Nephron (organoid): Measurements from ENCODE around the gene GALNT9.

ENCODE experiments used
- H3K27ac Mint-ChIP-seq, 3 experiments: 2 replicates each; pipeline ENCODE4 v1.8.0; 2020; ENCODE audit warnings: mixed read lengths in 3 of 3, mild to moderate bottlenecking in 2 of 3, moderate library complexity in 1 of 3
- H3K27me3 Mint-ChIP-seq: 2 replicates; pipeline ENCODE4 v1.8.0; 2021; ENCODE audit warnings: low read depth, mild to moderate bottlenecking, moderate library complexity, mixed read lengths
- H3K36me3 Mint-ChIP-seq: 2 replicates; pipeline ENCODE4 v1.8.0; 2020; ENCODE audit warnings: low read depth, mixed read lengths
- H3K4me1 Mint-ChIP-seq: 2 replicates; pipeline ENCODE4 v1.8.0; 2020; ENCODE audit warnings: mixed read lengths
- H3K4me3 Mint-ChIP-seq, 3 experiments: 2 replicates each; pipeline ENCODE4 v1.8.0; 2020; ENCODE audit warnings: mild to moderate bottlenecking in 3 of 3, mixed read lengths in 3 of 3, moderate library complexity in 2 of 3
- H3K9me3 Mint-ChIP-seq: 2 replicates; pipeline ENCODE4 v1.8.0; 2020; ENCODE audit warnings: mixed read lengths
- TF ChIP-seq, protein P1 (sequence below), 3 experiments: fragments of 200-600 bp; sonication (generic); IDR thresholded peaks; one replicate each; pipeline ENCODE4 v1.5.0; 2021; ENCODE audit warnings: antibody characterized with exemption in 3 of 3; ENCODE audit not compliant: unreplicated experiment in 3 of 3

Gene GALNT9

DNA sequence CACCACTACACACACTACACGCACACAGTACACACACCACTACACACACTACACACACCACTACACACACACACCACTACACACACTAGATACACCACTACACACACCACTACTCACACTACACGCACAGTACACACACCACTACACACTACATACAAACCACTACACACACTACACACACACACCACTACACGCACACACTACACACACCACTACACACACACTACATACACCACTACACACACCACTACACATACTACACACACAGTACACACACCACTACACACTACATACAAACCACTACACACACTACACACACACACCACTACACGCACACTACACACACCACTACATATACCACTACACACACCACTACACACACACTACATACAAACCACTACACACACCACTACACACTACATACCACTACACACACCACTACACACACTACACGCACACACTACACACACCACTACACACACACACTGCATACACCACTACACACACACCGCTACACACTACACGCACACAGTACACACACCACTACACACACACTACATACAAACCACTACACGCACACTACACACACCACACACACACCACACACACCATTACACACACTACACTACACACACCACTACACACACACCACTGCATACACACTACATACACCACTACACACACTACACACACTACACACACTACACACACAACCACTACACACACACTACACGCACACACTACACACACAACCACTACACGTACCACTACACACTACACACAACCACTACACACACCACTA, 173.4 kb downstream of the GALNT9 start:
- Mint-ChIP-seq H3K4me3 (no peak overlapping the region), H3K36me3 (no peaks in the 10 kb centered on the region), H3K27me3 (no peaks in the 10 kb centered on the region), H3K9me3 (no peaks in the 10 kb centered on the region), H3K4me1 (no peaks in the 10 kb centered on the region), H3K27ac (no peak overlapping the region)
- TF ChIP-seq, protein P1, sequence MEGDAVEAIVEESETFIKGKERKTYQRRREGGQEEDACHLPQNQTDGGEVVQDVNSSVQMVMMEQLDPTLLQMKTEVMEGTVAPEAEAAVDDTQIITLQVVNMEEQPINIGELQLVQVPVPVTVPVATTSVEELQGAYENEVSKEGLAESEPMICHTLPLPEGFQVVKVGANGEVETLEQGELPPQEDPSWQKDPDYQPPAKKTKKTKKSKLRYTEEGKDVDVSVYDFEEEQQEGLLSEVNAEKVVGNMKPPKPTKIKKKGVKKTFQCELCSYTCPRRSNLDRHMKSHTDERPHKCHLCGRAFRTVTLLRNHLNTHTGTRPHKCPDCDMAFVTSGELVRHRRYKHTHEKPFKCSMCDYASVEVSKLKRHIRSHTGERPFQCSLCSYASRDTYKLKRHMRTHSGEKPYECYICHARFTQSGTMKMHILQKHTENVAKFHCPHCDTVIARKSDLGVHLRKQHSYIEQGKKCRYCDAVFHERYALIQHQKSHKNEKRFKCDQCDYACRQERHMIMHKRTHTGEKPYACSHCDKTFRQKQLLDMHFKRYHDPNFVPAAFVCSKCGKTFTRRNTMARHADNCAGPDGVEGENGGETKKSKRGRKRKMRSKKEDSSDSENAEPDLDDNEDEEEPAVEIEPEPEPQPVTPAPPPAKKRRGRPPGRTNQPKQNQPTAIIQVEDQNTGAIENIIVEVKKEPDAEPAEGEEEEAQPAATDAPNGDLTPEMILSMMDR (IDR thresholded peaks at IDR 0.05; ENCODE audit: unreplicated experiment in 3 of 3): no peak

DNA sequence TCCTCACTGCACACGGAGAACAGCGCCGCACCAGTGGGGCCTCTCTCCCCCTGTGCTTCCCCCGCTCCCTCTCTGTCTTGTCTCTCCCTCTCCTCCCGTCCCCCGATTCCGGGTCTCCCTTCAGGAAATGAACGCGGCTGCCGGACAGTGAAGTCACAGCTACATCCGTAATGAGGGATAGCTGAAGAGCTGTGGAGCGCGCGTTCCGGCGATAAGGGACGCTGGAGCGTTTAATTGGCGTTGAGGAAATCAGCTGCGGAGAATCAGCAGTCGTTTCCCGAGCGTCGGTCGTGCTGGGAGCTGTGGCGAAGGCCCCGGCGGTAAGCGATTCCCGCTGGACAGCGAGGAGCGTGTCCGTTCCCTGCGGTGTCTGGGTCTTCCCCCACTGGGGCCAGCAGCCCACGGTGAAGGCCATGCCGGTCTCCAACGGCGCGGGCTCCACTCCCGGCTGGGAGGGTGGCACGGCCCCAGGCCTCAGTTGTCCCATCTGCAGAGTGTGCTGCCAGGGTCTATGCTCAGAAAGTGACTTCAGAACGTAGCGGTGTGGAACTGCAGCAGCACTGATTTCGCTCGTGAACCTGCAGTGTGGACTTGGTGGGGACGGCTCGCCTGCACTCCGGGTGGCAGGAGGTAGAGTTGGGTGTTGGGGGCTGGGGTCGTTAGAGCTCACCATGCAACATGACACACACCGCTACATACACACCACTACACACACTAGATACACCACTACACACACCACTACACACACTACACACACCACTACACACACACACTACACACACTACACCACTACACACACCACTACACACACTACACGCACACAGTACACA, 174.2 kb downstream of the GALNT9 start:
- no peaks in the 10 kb centered on the region for H3K4me1 Mint-ChIP-seq
- H3K27me3 Mint-ChIP-seq: no peaks in the 10 kb centered on the region
- no peak overlapping the region for H3K27ac Mint-ChIP-seq
- H3K36me3 Mint-ChIP-seq: no peaks in the 10 kb centered on the region
- no peaks in the 10 kb centered on the region for H3K9me3 Mint-ChIP-seq
- no peak overlapping the region for H3K4me3 Mint-ChIP-seq
- TF ChIP-seq, protein P1 (IDR thresholded peaks at IDR 0.05; ENCODE audit: unreplicated experiment in 3 of 3): no peak

DNA sequence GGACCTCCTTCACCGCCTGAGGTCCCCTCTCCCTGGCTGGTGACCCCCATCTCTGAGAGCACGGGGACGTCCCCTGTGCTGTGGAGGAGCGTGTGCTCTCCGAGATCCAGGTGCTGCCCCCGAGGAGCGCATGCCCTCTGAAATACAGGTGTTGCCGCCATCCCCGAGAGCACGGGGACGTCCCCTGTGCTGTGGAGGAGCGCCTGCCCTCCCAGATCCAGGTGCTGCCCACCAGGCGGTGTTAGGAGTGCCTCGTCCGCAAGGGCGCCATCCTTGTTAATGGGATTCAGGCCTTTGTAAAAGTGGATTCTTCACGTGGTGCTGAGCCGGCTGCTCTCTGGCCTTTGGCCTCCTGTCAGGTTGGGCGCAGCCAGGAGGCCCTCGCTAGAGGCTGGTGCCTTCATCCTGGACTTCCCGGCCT, 175.0 kb downstream of the GALNT9 start:
- Mint-ChIP-seq H3K9me3 (no peaks in the 10 kb centered on the region), H3K4me1 (no peaks in the 10 kb centered on the region), H3K27me3 (no peaks in the 10 kb centered on the region), H3K27ac (no peak overlapping the region), H3K4me3 (no peak overlapping the region), H3K36me3 (no peaks in the 10 kb centered on the region)
- TF ChIP-seq, protein P1 (IDR thresholded peaks at IDR 0.05; ENCODE audit: unreplicated experiment in 3 of 3): no peak

DNA sequence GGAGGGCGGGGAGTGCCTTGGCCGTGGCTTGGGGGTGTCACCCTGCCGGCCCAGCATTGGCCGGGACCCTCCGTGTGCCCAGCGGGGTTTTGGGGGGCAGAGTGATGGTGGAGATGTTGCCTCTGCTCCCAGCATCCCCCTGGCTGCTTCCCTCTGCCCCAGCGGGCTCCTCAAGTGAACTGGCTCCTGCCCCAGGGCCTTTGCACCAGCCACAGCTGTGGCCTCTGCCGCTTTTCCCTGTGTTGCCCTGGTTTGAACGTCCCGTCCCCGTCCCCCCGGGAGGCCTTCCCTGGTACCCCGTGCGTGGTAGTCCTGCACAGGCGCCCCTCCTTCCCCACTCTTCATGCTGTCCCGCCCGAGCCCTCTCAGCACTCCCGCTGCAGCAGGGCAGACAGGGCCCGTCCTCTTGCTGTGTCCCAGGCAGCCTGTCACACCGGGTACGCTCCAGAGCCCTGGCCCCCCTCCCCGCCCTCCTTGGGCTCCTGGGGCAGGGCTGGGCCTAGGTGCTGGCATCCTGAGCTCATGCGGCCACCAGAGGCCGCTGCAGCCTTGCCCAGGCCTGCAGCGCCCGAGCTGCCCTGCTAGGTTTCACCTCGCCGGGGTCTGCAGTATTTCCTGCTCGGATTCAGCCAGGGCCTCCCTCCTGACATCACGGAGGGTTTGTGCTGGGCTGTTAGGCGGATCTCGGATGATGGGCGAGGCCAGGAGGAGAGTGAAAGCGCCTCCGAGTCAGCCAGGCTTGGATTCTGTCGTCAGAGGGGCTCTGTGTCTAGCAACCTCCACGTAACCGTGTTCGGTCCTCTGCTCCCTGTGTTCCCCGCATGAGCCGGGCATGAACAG, 175.7 kb downstream of the GALNT9 start:
- Mint-ChIP-seq H3K9me3 (no peaks in the 10 kb centered on the region), H3K27me3 (no peaks in the 10 kb centered on the region), H3K36me3 (no peaks in the 10 kb centered on the region), H3K27ac (no peak overlapping the region), H3K4me1 (no peaks in the 10 kb centered on the region), H3K4me3 (no peak overlapping the region)
- TF ChIP-seq, protein P1 (IDR thresholded peaks at IDR 0.05; ENCODE audit: unreplicated experiment in 3 of 3): peak; percentile 95 to 96 (median 95)

DNA sequence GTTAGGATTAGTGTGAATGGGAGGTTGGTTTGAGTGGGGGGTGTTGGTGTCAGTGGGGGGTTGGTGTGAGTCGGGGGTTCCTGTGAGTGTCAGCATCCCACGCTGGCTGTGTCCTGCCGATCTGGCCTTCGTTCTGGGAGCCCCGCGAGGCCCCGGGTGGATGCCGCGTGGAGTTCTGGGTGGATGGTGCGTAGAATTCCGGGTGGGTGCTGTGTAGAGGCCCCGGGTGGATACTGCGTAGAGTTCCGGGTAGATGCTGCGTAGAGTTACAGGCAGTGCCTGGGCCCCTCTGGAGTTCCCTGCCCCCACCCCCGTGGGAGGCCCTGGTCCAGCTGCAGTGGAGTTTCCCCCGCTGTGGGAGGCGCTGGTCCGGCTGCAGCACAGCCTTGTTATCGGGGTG, 176.4 kb downstream of the GALNT9 start:
- H3K4me1 Mint-ChIP-seq: no peaks in the 10 kb centered on the region
- H3K9me3 Mint-ChIP-seq: no peaks in the 10 kb centered on the region
- no peaks in the 10 kb centered on the region for H3K27me3 Mint-ChIP-seq
- peaks cover 4% of the 10 kb centered on the region for H3K36me3 Mint-ChIP-seq
- H3K27ac Mint-ChIP-seq: no peak overlapping the region
- no peak overlapping the region for H3K4me3 Mint-ChIP-seq
- TF ChIP-seq, protein P1 (IDR thresholded peaks at IDR 0.05; ENCODE audit: unreplicated experiment in 3 of 3): no peak
